IMR-90 (cell line): Measurements from ENCODE around the gene SCIN. TPM values are rescaled to one million over a fixed set of nuclear protein-coding genes. Genes with fewer than 3 reads are reported as not detected.
"Not testable (repeated sequence)": the region's sequence is repeated elsewhere in the genome, so short reads cannot be mapped to it uniquely, and the experiment has no call there.

Source experiments
- ATAC-seq: fragments of 200-7000 bp; cut with Tn5 transposase; 2 replicates; pipeline ENCODE4 v1.9.1; 2020; ENCODE audit warnings: low read depth, mild to moderate bottlenecking, moderate library complexity
- BruUV-seq: library from RNA; stranded (reverse); fragments of 400-500 nt; replicated peaks from 2 replicates; lab custom pipeline; 2021; lab: Mats Ljungman, UMichigan
- CTCF ChIA-PET: fragments of 300-600 bp; formaldehyde crosslinking; extraction: SDS; loops from one replicate; lab custom pipeline; 2021; ENCODE audit warnings: antibody characterized with exemption; lab: Yijun Ruan, JAX
- POLR2A ChIA-PET: fragments of 300-600 bp; sonication (Branson Sonifier 250); formaldehyde crosslinking; loops from one replicate; lab custom pipeline; 2022; ENCODE audit warnings: antibody characterized with exemption; ENCODE audit not compliant: unreplicated experiment; lab: Charles Lee
- DNase-seq: peaks from one replicate; pipeline ENCODE4 v3.0.0; 2013
- H2AFZ ChIP-seq: replicated peaks from 2 replicates; pipeline ENCODE3; 2013; ENCODE audit warnings: low read length, mild to moderate bottlenecking; ENCODE audit not compliant: poor library complexity
- H2AK5ac ChIP-seq: 2 replicates; pipeline ENCODE4 v1.6.1; 2013; ENCODE audit warnings: low read depth, low read length, inconsistent platforms
- H2AK9ac ChIP-seq: replicated peaks from 2 replicates; pipeline ENCODE3; 2013; ENCODE audit warnings: mild to moderate bottlenecking, low read depth, low read length, moderate library complexity; ENCODE audit not compliant: poor library complexity
- H2BK120ac ChIP-seq: 2 replicates; pipeline ENCODE4 v1.6.1; 2013; ENCODE audit warnings: low read depth, low read length, inconsistent platforms
- H2BK15ac ChIP-seq: 3 replicates; pipeline ENCODE4 v1.6.1; 2013; ENCODE audit warnings: low read depth, low read length, inconsistent platforms
- H2BK20ac ChIP-seq: 2 replicates; pipeline ENCODE4 v1.6.1; 2013; ENCODE audit warnings: low read depth, mild to moderate bottlenecking, inconsistent platforms, low read length, moderate library complexity
- H2BK5ac ChIP-seq: 2 replicates; pipeline ENCODE4 v1.6.1; 2013; ENCODE audit warnings: mild to moderate bottlenecking, low read depth, low read length, inconsistent platforms; ENCODE audit not compliant: poor library complexity, severe bottlenecking
- H3K14ac ChIP-seq: replicated peaks from 2 replicates; pipeline ENCODE4 v1.6.1; 2013; ENCODE audit warnings: low read depth, low read length, inconsistent platforms
- H3K18ac ChIP-seq: 2 replicates; pipeline ENCODE4 v1.6.1; 2013; ENCODE audit warnings: low read depth, low read length, control low read depth
- H3K23ac ChIP-seq: 2 replicates; pipeline ENCODE4 v1.6.1; 2013; ENCODE audit warnings: low read depth, low read length, inconsistent platforms
- H3K27ac ChIP-seq: 2 replicates; pipeline ENCODE4 v1.5.1; 2013; ENCODE audit warnings: mild to moderate bottlenecking, control low read depth, low read length; ENCODE audit not compliant: insufficient read depth
- H3K27me3 ChIP-seq: 2 replicates; pipeline ENCODE4 v1.6.1; 2013; ENCODE audit warnings: low read length; ENCODE audit not compliant: control insufficient read depth, insufficient read depth
- H3K36me3 ChIP-seq: 2 replicates; pipeline ENCODE4 v1.6.1; 2013; ENCODE audit warnings: low read length, mixed read lengths; ENCODE audit not compliant: control insufficient read depth, insufficient read depth
- H3K4ac ChIP-seq: 2 replicates; pipeline ENCODE4 v1.6.1; 2013; ENCODE audit warnings: low read depth, low read length, inconsistent platforms
- H3K4me1 ChIP-seq: 2 replicates; pipeline ENCODE4 v1.6.1; 2013; ENCODE audit warnings: low read length, mixed read lengths; ENCODE audit not compliant: control insufficient read depth, insufficient read depth
- H3K4me2 ChIP-seq: 2 replicates; pipeline ENCODE4 v1.6.1; 2013; ENCODE audit warnings: low read depth, mild to moderate bottlenecking, control low read depth, low read length, moderate library complexity
- H3K4me3 ChIP-seq: 2 replicates; pipeline ENCODE4 v1.5.1; 2013; ENCODE audit warnings: low read depth, mild to moderate bottlenecking, control low read depth, low read length, moderate library complexity; ENCODE audit not compliant: insufficient read depth
- H3K56ac ChIP-seq: 2 replicates; pipeline ENCODE4 v1.6.1; 2013; ENCODE audit warnings: low read length, inconsistent platforms; ENCODE audit not compliant: insufficient read depth; ENCODE audit errors: extremely low read depth
- H3K79me1 ChIP-seq, 2 experiments: 2 replicates each; pipeline ENCODE4 v1.6.1; 2013; ENCODE audit warnings: low read length in 2 of 2, inconsistent platforms in 1 of 2, low read depth in 1 of 2
- H3K9ac ChIP-seq: 2 replicates; pipeline ENCODE4 v1.6.1; 2013; ENCODE audit warnings: low read depth, low read length, control low read depth
- H3K9me1 ChIP-seq: 2 replicates; pipeline ENCODE4 v1.6.1; 2013; ENCODE audit warnings: low read length, inconsistent platforms; ENCODE audit not compliant: insufficient read depth
- H3K9me3 ChIP-seq: 2 replicates; pipeline ENCODE4 v1.6.1; 2013; ENCODE audit warnings: low read length; ENCODE audit not compliant: control insufficient read depth, insufficient read depth
- H4K20me1 ChIP-seq: 2 replicates; pipeline ENCODE4 v1.6.1; 2013; ENCODE audit warnings: low read length, inconsistent platforms; ENCODE audit not compliant: insufficient read depth
- H4K5ac ChIP-seq: 2 replicates; pipeline ENCODE4 v1.6.1; 2013; ENCODE audit warnings: mild to moderate bottlenecking, low read depth, low read length, control low read depth
- H4K8ac ChIP-seq, 2 experiments: 2 replicates each; pipeline ENCODE4 v1.6.1; 2013; ENCODE audit warnings: low read depth in 2 of 2, low read length in 2 of 2, control low read depth in 1 of 2, inconsistent platforms in 1 of 2
- H4K91ac ChIP-seq: 2 replicates; pipeline ENCODE4 v1.6.1; 2013; ENCODE audit warnings: low read depth, low read length, inconsistent platforms; ENCODE audit not compliant: insufficient read depth
- FOS ChIP-seq: fragments of 150-350 bp; IDR thresholded peaks from 2 replicates; pipeline ENCODE4 v1.6.1; 2016; ENCODE audit warnings: low read depth, low read length
- WGBS, 2 experiments: methylation state at CpG; one replicate each; pipeline versions ENCODE4 v1.1.5 to v1.1.7; 2013; ENCODE audit warnings: missing lambda C conversion rate in 2 of 2; ENCODE audit not compliant: insufficient read length in 1 of 2; ENCODE audit errors: extremely low coverage in 2 of 2; 5-methylcytosine and 5-hydroxymethylcytosine counted together
- dilution Hi-C: fragments of 300-500 bp; cut with HindIII; formaldehyde crosslinking; loops from one replicate; pipeline ENCODE4 v1.14.3; 2018; ENCODE audit warnings: low sequenced_read_pairs; ENCODE audit not compliant: unreplicated experiment
- in situ Hi-C: fragments of 300-500 bp; cut with MboI; formaldehyde crosslinking; loops from 3 replicates; pipeline ENCODE4 v1.14.3; 2019; ENCODE audit warnings: low sequenced_read_pairs, inconsistent platforms, mixed read lengths
- intact Hi-C: fragments of 100-400 bp; cut with micrococcal nuclease; formaldehyde crosslinking; loops from 2 replicates; pipeline ENCODE4 v1.10.0; 2022
- polyA plus RNA-seq, 3 experiments: library from polyadenylated mRNA; depleted of rRNA; stranded (reverse); fragments of >200 nt; gene quantifications; 2 replicates each; pipeline ENCODE4 v1.2.3, GENCODE V29; 2012; ENCODE audit warnings: low replicate concordance in 1 of 3
- total RNA-seq: library from RNA; depleted of rRNA; stranded (reverse); fragments of >200 nt; gene quantifications from 2 replicates; pipeline ENCODE4 v1.2.3, GENCODE V29; 2012

The SCIN gene
- total and polyA plus RNA-seq, 2 of the 4 experiments (the other 2 are of a cell fraction) = under 0.01 to 0.05 TPM

DNA sequence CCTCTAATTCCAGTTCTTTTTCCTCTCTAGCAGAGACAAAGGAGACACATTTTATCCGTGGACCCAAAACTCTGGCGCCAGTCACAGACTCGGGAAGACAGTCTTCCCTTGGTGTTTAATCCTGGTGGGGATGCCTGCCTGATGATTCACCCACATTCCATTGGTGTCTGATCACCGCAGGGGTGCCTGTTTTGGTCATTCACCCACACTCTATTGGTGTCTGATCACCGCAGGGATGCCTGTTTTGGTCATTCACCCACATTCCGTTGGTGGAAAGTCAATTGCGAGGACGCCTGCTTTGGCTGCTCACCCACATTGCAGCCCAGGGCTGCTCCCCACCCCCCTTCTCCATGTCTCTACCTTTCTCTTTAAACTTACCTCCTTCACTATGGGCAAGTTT lies 89.9 kb downstream of the SCIN start:
- peak; percentile 75 for ATAC-seq

DNA sequence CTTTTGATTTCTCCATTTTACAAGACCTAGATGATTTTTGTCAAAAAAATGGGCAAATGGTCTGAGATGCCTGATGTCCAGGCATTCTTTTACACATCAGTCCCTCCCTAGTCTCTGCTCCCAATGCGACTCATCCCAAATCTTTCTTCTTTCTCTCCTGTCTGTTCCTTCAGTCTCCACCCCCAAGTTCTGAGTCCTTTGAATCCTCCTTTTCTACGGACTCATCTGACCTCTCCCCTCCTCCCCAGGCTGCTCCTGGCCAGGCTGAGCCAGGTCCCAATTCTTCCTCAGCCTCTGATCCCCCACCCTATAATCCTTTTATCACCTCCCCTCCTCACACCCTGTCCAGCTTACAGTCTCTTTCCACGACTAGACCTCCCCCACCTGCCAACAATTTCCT lies 90.5 kb downstream of the SCIN start:
- H3K36me3 ChIP-seq, CTCF ChIA-PET, ATAC-seq, H4K20me1 ChIP-seq, DNase-seq, H3K9me3 ChIP-seq, dilution Hi-C loops, H3K27ac ChIP-seq, intact Hi-C loops, H3K9ac ChIP-seq, H3K27me3 ChIP-seq, H3K4me3 ChIP-seq, H3K4me2 ChIP-seq, H2AK9ac ChIP-seq, BruUV-seq, POLR2A ChIA-PET, H3K4me1 ChIP-seq, H3K79me1 ChIP-seq, H2AFZ ChIP-seq, H3K9me1 ChIP-seq, H2BK5ac ChIP-seq: not testable (repeated sequence)
- in situ Hi-C loops = loop anchor here (25.0 kb wide), 1 partner anchor 1326 kb away; the partner anchor contains the start of gene ETV1
- 100% methylated on average over 1 of the region's 3 CpGs; no CpG with 5 or more reads in 1 of the 2 experiments for WGBS, 2 experiments
- Histone ChIP-seq H3K56ac (0 out of 2 replicates have a peak overlapping the region, but pooled peaks have one; percentile 3), H2BK20ac (peak overlapping the region; percentile 91), H3K18ac (peak overlapping the region; percentile 74; the same call in 1 of the 2 replicates), H3K23ac (peak overlapping the region; percentile 38; the same call in 1 of the 2 replicates), H2BK15ac (peak overlapping the region; percentile 48; the same call in 1 of the 3 replicates), H2BK120ac (peak overlapping the region; percentile 91), H3K14ac (peak overlapping the region; percentile 13; the same call in 1 of the 2 replicates), H4K91ac (peak overlapping the region; percentile 66; the same call in 1 of the 2 replicates), H4K5ac (peak overlapping the region; percentile 48; the same call in 1 of the 2 replicates), H2AK5ac (peak overlapping the region; percentile 73), H3K4ac (peak overlapping the region; percentile 83), H4K8ac (peak overlapping the region in 1 of 2 experiments; percentile 71; a peak in 2 of 4 replicates)

More for the DNA sequence above, 89.9 kb downstream of the SCIN start:
- intact Hi-C loops, H3K79me1 ChIP-seq, H3K27ac ChIP-seq, POLR2A ChIA-PET, H2AK9ac ChIP-seq, H3K36me3 ChIP-seq, H3K9ac ChIP-seq, dilution Hi-C loops, H4K5ac ChIP-seq, H4K20me1 ChIP-seq, H2AFZ ChIP-seq, H3K4me1 ChIP-seq, H3K9me1 ChIP-seq, H3K4me3 ChIP-seq, H3K4me2 ChIP-seq, H3K27me3 ChIP-seq, BruUV-seq, H2BK5ac ChIP-seq, H3K9me3 ChIP-seq, CTCF ChIA-PET: not testable (repeated sequence)
- Histone ChIP-seq H2AK5ac (peak overlapping the region; percentile 37; the same call in 1 of the 2 replicates), H2BK15ac (peak overlapping the region; percentile 86; the same call in 1 of the 3 replicates), H2BK20ac (peak overlapping the region; percentile 88), H3K4ac (peak overlapping the region; percentile 91), H3K23ac (peak overlapping the region; percentile 52; the same call in 1 of the 2 replicates), H2BK120ac (peak overlapping the region; percentile 91), H4K8ac (peak overlapping the region in 1 of 2 experiments; percentile 75; a peak in 2 of 4 replicates), H3K18ac (peak overlapping the region; percentile 18; the same call in 1 of the 2 replicates), H3K14ac (peak overlapping the region; percentile 85), H4K91ac (peak overlapping the region; percentile 86), H3K56ac (peak overlapping the region; percentile 31; the same call in 1 of the 2 replicates)
- 31% methylated on average over 5 of the region's 8 CpGs; no CpG with 5 or more reads in 1 of the 2 experiments for whole genome bisulfite sequencing, 2 experiments
- peak; percentile 88 for DNase-seq
- in situ Hi-C loops = loop anchor here (25.0 kb wide), 1 partner anchor 1327 kb away; the partner anchor contains the start of gene ETV1
- TF ChIP-seq FOS = peak; percentile 48
